ENCODE results near the gene INF2.
A peak's percentile ranks its signal among the peaks of the same experiment; 100 is the strongest.

INF2 gene

GRCh38 chr14:104681689-104682074, 7.7 kb upstream of the INF2 start:
- H3K27ac ChIP-seq (ENCODE audit: low read length, poor library complexity, severe bottlenecking), result peak overlapping the region; percentile 88
- H3K4me1 ChIP-seq (ENCODE audit: control insufficient read depth, insufficient read depth, low read depth, low read length), result peaks cover 60% of the 10 kb centered on the region
- peak overlapping the region; percentile 88 for H3K9ac ChIP-seq (ENCODE audit: low read length)
- H2AK5ac ChIP-seq (ENCODE audit: low read length, severe bottlenecking), result no peak overlapping the region
- peak overlapping the region; percentile 91 to 97 for H3K18ac ChIP-seq (ENCODE audit: low read depth in 1 of 2, low read length in 2 of 2)
- peaks cover 0 to 3% of the 10 kb centered on the region in 2 experiments for H3K36me3 ChIP-seq (ENCODE audit: control insufficient read depth in 1 of 2, insufficient read depth in 2 of 2, low read depth in 1 of 2, low read length in 2 of 2)
- H3K4ac ChIP-seq (ENCODE audit: low read depth in 1 of 2, low read length in 2 of 2), result peak overlapping the region; percentile 89 to 93
- no peaks in the 10 kb centered on the region for H3K27me3 ChIP-seq (ENCODE audit: control insufficient read depth in 1 of 2, insufficient read depth in 1 of 2, low read length in 2 of 2)
- 0% methylated on average over 11 of the region's 11 CpGs for WGBS
- H3K79me1 ChIP-seq (replicated peaks; ENCODE audit: low read length, poor library complexity, severe bottlenecking), result peaks cover 7% of the 10 kb centered on the region
- peak overlapping the region; percentile 75 to 99 for H2BK12ac ChIP-seq (ENCODE audit: low read length in 2 of 2)
- H3K14ac ChIP-seq (ENCODE audit: low read length in 2 of 2), result peak overlapping the region in 1 of 2 experiments; percentile 53
- peak overlapping the region; percentile 70 for H2BK5ac ChIP-seq (ENCODE audit: low read depth, low read length, poor library complexity, severe bottlenecking)
- peak overlapping the region; percentile 97 for H2BK15ac ChIP-seq (ENCODE audit: low read depth, poor library complexity, severe bottlenecking)
- peak overlapping the region; percentile 93 for H2BK120ac ChIP-seq (ENCODE audit: low read depth, low read length)
- H3K4me3 ChIP-seq (ENCODE audit: insufficient read depth in 1 of 2, low read depth in 1 of 2, low read length in 2 of 2), result peak overlapping the region; percentile 39 to 75
- peak overlapping the region; percentile 33 for H2AFZ ChIP-seq (ENCODE audit: low read depth, low read length)
- H3K4me2 ChIP-seq (ENCODE audit: low read length, poor library complexity, severe bottlenecking), result peak overlapping the region; percentile 75
- peak; percentile 85 for DNase-seq
- H3K9me3 ChIP-seq (ENCODE audit: control insufficient read depth, low read length), result no peaks in the 10 kb centered on the region
- H4K91ac ChIP-seq (ENCODE audit: low read length), result peak overlapping the region; percentile 98
- no peak overlapping the region for H3K23ac ChIP-seq (ENCODE audit: low read length in 2 of 2)
- H4K8ac ChIP-seq (ENCODE audit: low read length), result peak overlapping the region; percentile 99

- Histone ChIP-seq H3K36me3 (ENCODE audit: control insufficient read depth in 1 of 2, insufficient read depth in 2 of 2, low read depth in 1 of 2, low read length in 2 of 2) (peaks cover 0 to 3% of the 10 kb centered on the region in 2 experiments), H3K4me2 (ENCODE audit: low read length, poor library complexity, severe bottlenecking) (peak overlapping the region; percentile 75), H3K9me3 (ENCODE audit: control insufficient read depth, low read length) (no peaks in the 10 kb centered on the region), H2AK5ac (ENCODE audit: low read length, severe bottlenecking) (peak overlapping the region; percentile 23), H3K23ac (ENCODE audit: low read length in 2 of 2) (no peak overlapping the region), H2BK15ac (ENCODE audit: low read depth, poor library complexity, severe bottlenecking) (peak overlapping the region; percentile 97), H3K18ac (ENCODE audit: low read depth in 1 of 2, low read length in 2 of 2) (peak overlapping the region; percentile 88 to 94), H3K4ac (ENCODE audit: low read depth in 1 of 2, low read length in 2 of 2) (peak overlapping the region; percentile 69 to 96), H3K27me3 (ENCODE audit: control insufficient read depth in 1 of 2, insufficient read depth in 1 of 2, low read length in 2 of 2) (no peaks in the 10 kb centered on the region), H3K27ac (ENCODE audit: low read length, poor library complexity, severe bottlenecking) (peak overlapping the region; percentile 83), H3K9ac (ENCODE audit: low read length) (peak overlapping the region; percentile 88), H2BK120ac (ENCODE audit: low read depth, low read length) (peak overlapping the region; percentile 93), H3K79me1 (replicated peaks; ENCODE audit: low read length, poor library complexity, severe bottlenecking) (peaks cover 7% of the 10 kb centered on the region), H2BK12ac (ENCODE audit: low read length in 2 of 2) (peak overlapping the region; percentile 92 to 99), H3K14ac (ENCODE audit: low read length in 2 of 2) (peak overlapping the region in 1 of 2 experiments; percentile 91), H4K91ac (ENCODE audit: low read length) (peak overlapping the region; percentile 99), H3K4me1 (ENCODE audit: control insufficient read depth, insufficient read depth, low read depth, low read length) (peaks cover 55% of the 10 kb centered on the region), H3K4me3 (ENCODE audit: insufficient read depth in 1 of 2, low read depth in 1 of 2, low read length in 2 of 2) (peak overlapping the region; percentile 39 to 75), H4K8ac (ENCODE audit: low read length) (peak overlapping the region; percentile 99), H2AFZ (ENCODE audit: low read depth, low read length) (peak overlapping the region; percentile 33), H2BK5ac (ENCODE audit: low read depth, low read length, poor library complexity, severe bottlenecking) (peak overlapping the region; percentile 34)
- WGBS, result 33% methylated on average over 12 of the region's 12 CpGs
- no peak for DNase-seq
Observed at GRCh38 chr14:104682107-104682593, 7.3 kb upstream of the INF2 start.

- H3K4me3 ChIP-seq (ENCODE audit: insufficient read depth in 1 of 2, low read depth in 1 of 2, low read length in 2 of 2), result no peak overlapping the region
- peak overlapping the region in 1 of 2 experiments; percentile 16 for H2BK12ac ChIP-seq (ENCODE audit: low read length in 2 of 2)
- H3K36me3 ChIP-seq (ENCODE audit: control insufficient read depth in 1 of 2, insufficient read depth in 2 of 2, low read depth in 1 of 2, low read length in 2 of 2), result peaks cover 0 to 3% of the 10 kb centered on the region in 2 experiments
- H3K9ac ChIP-seq (ENCODE audit: low read length), result no peak overlapping the region
- H3K4me1 ChIP-seq (ENCODE audit: control insufficient read depth, insufficient read depth, low read depth, low read length), result peaks cover 57% of the 10 kb centered on the region
- H4K8ac ChIP-seq (ENCODE audit: low read length), result no peak overlapping the region
- DNase-seq, result no peak
- H3K23ac ChIP-seq (ENCODE audit: low read length in 2 of 2), result no peak overlapping the region
- H3K14ac ChIP-seq (ENCODE audit: low read length in 2 of 2), result no peak overlapping the region
- H2AK5ac ChIP-seq (ENCODE audit: low read length, severe bottlenecking), result no peak overlapping the region
- H3K27me3 ChIP-seq (ENCODE audit: control insufficient read depth in 1 of 2, insufficient read depth in 1 of 2, low read length in 2 of 2), result no peaks in the 10 kb centered on the region
- no peak overlapping the region for H3K27ac ChIP-seq (ENCODE audit: low read length, poor library complexity, severe bottlenecking)
- H2BK5ac ChIP-seq (ENCODE audit: low read depth, low read length, poor library complexity, severe bottlenecking), result no peak overlapping the region
- no peak overlapping the region for H2BK120ac ChIP-seq (ENCODE audit: low read depth, low read length)
- H3K18ac ChIP-seq (ENCODE audit: low read depth in 1 of 2, low read length in 2 of 2), result no peak overlapping the region
- no peak overlapping the region for H3K4me2 ChIP-seq (ENCODE audit: low read length, poor library complexity, severe bottlenecking)
- no peak overlapping the region for H2AFZ ChIP-seq (ENCODE audit: low read depth, low read length)
- no peaks in the 10 kb centered on the region for H3K9me3 ChIP-seq (ENCODE audit: control insufficient read depth, low read length)
- 93% methylated on average over 22 of the region's 22 CpGs for WGBS
- peaks cover 7% of the 10 kb centered on the region for H3K79me1 ChIP-seq (replicated peaks; ENCODE audit: low read length, poor library complexity, severe bottlenecking)
- no peak overlapping the region for H3K4ac ChIP-seq (ENCODE audit: low read depth in 1 of 2, low read length in 2 of 2)
- H2BK15ac ChIP-seq (ENCODE audit: low read depth, poor library complexity, severe bottlenecking), result no peak overlapping the region
- peak overlapping the region; percentile 52 for H4K91ac ChIP-seq (ENCODE audit: low read length)
Observed at GRCh38 chr14:104683653-104684448, 5.6 kb upstream of the INF2 start.

DNA sequence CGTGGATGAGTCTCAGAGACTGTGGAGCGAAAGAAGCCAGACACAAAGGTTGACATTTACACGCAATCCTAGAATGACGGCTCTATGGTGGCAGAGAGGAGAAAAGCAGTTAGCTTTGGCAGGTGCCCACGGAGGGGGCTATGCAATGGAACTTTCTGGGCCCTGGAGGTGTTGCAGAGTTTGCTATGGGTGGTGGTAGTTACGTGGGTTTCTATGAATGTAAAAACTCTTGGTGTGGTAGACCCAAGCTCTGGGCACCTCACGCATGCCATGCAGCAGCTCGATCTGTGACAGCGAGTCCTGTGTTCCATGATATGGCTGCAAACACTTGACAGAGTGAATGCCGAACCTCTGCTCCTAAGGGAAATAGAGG, 5.0 kb upstream of the INF2 start:
- no peak overlapping the region for H3K4me3 ChIP-seq (ENCODE audit: insufficient read depth in 1 of 2, low read depth in 1 of 2, low read length in 2 of 2)
- peaks cover 56% of the 10 kb centered on the region for H3K4me1 ChIP-seq (ENCODE audit: control insufficient read depth, insufficient read depth, low read depth, low read length)
- no peaks in the 10 kb centered on the region for H3K36me3 ChIP-seq (ENCODE audit: control insufficient read depth in 1 of 2, insufficient read depth in 2 of 2, low read depth in 1 of 2, low read length in 2 of 2)
- H2BK120ac ChIP-seq (ENCODE audit: low read depth, low read length), result no peak overlapping the region
- H2BK5ac ChIP-seq (ENCODE audit: low read depth, low read length, poor library complexity, severe bottlenecking), result no peak overlapping the region
- no peak for DNase-seq
- H3K23ac ChIP-seq (ENCODE audit: low read length in 2 of 2), result no peak overlapping the region
- H2AK5ac ChIP-seq (ENCODE audit: low read length, severe bottlenecking), result no peak overlapping the region
- H3K9me3 ChIP-seq (ENCODE audit: control insufficient read depth, low read length), result no peaks in the 10 kb centered on the region
- H2BK12ac ChIP-seq (ENCODE audit: low read length in 2 of 2), result no peak overlapping the region
- H3K4ac ChIP-seq (ENCODE audit: low read depth in 1 of 2, low read length in 2 of 2), result no peak overlapping the region
- no peak overlapping the region for H3K14ac ChIP-seq (ENCODE audit: low read length in 2 of 2)
- H4K8ac ChIP-seq (ENCODE audit: low read length), result no peak overlapping the region
- peaks cover 5% of the 10 kb centered on the region for H3K79me1 ChIP-seq (replicated peaks; ENCODE audit: low read length, poor library complexity, severe bottlenecking)
- H3K4me2 ChIP-seq (ENCODE audit: low read length, poor library complexity, severe bottlenecking), result no peak overlapping the region
- no peak overlapping the region for H4K91ac ChIP-seq (ENCODE audit: low read length)
- H3K18ac ChIP-seq (ENCODE audit: low read depth in 1 of 2, low read length in 2 of 2), result no peak overlapping the region
- WGBS, result 96% methylated on average over 10 of the region's 10 CpGs
- H3K27me3 ChIP-seq (ENCODE audit: control insufficient read depth in 1 of 2, insufficient read depth in 1 of 2, low read length in 2 of 2), result no peaks in the 10 kb centered on the region
- H2AFZ ChIP-seq (ENCODE audit: low read depth, low read length), result no peak overlapping the region
- H3K27ac ChIP-seq (ENCODE audit: low read length, poor library complexity, severe bottlenecking), result no peak overlapping the region
- H3K9ac ChIP-seq (ENCODE audit: low read length), result no peak overlapping the region
- no peak overlapping the region for H2BK15ac ChIP-seq (ENCODE audit: low read depth, poor library complexity, severe bottlenecking)

Data from mesenchymal stem cell (in vitro differentiated cells and primary cell).